Neural cell (in vitro differentiated cells): ENCODE data around the gene DLG2. TPM values are rescaled to one million over a fixed set of nuclear protein-coding genes. Genes with fewer than 3 reads are reported as not detected.

Source experiments
- H2AFZ ChIP-seq: fragments of 200-600, 300-800 bp; sonication (generic), shearing (Covaris generic); 2 replicates; pipeline ENCODE4 v1.6.0; 2014; ENCODE audit warnings: low read depth, mild to moderate bottlenecking, antibody characterized with exemption, low read length, moderate library complexity
- H3F3A ChIP-seq: fragments of 200-600 bp; shearing (Covaris generic); 2 replicates; pipeline ENCODE4 v1.6.1; 2016; ENCODE audit warnings: mild to moderate bottlenecking, moderate library complexity, mixed read lengths, antibody characterized with exemption, low read length; ENCODE audit not compliant: insufficient read depth, poor library complexity, severe bottlenecking
- H3K27ac ChIP-seq: fragments of 200-600, 300-800 bp; sonication (generic), shearing (Covaris generic); 2 replicates; pipeline ENCODE4 v1.5.1; 2014; ENCODE audit warnings: mild to moderate bottlenecking, low read length, moderate library complexity
- H3K27me3 ChIP-seq: fragments of 300-800, 200-600 bp; sonication (generic), shearing (Covaris generic); 2 replicates; pipeline ENCODE4 v1.6.0; 2014; ENCODE audit warnings: mild to moderate bottlenecking, low read depth, low read length, moderate library complexity; ENCODE audit not compliant: insufficient read depth
- H3K36me3 ChIP-seq: fragments of 300-800, 200-600 bp; sonication (generic), shearing (Covaris generic); 2 replicates; pipeline ENCODE4 v1.5.1; 2014; ENCODE audit warnings: mild to moderate bottlenecking, antibody characterized with exemption, low read length, moderate library complexity; ENCODE audit not compliant: insufficient read depth
- H3K4me2 ChIP-seq: fragments of 300-800, 200-600 bp; sonication (generic), shearing (Covaris generic); 2 replicates; pipeline ENCODE4 v1.6.0; 2014; ENCODE audit warnings: mild to moderate bottlenecking, low read length
- H3K4me3 ChIP-seq: fragments of 300-800, 200-600 bp; sonication (generic), shearing (Covaris generic); 2 replicates; pipeline ENCODE4 v1.5.1; 2014; ENCODE audit warnings: mild to moderate bottlenecking, low read length, moderate library complexity
- H3K79me2 ChIP-seq: fragments of 200-600 bp; shearing (Covaris generic); replicated peaks from 2 replicates; pipeline ENCODE4 v1.6.0; 2014; ENCODE audit warnings: mild to moderate bottlenecking, low read length, moderate library complexity; ENCODE audit not compliant: insufficient read depth
- H3K9ac ChIP-seq: fragments of 300-800, 200-600 bp; sonication (generic), shearing (Covaris generic); 2 replicates; pipeline ENCODE4 v1.6.1; 2016; ENCODE audit warnings: mild to moderate bottlenecking, low read length, mixed read lengths
- H3K9me2 ChIP-seq: fragments of 200-600 bp; shearing (Covaris generic); 2 replicates; pipeline ENCODE4 v1.6.1; 2016; ENCODE audit warnings: mild to moderate bottlenecking, low read length, mixed read lengths; ENCODE audit not compliant: insufficient read depth
- H3K9me3 ChIP-seq: fragments of 200-600, 300-800 bp; sonication (generic), shearing (Covaris generic); 2 replicates; pipeline ENCODE4 v1.6.1; 2016; ENCODE audit warnings: mild to moderate bottlenecking, mixed run types, low read length, moderate library complexity, mixed read lengths
- H4K20me1 ChIP-seq: fragments of 200-600 bp; shearing (Covaris generic); 2 replicates; pipeline ENCODE4 v1.6.1; 2016; ENCODE audit warnings: mild to moderate bottlenecking, mixed run types; ENCODE audit not compliant: insufficient read depth
- EP300 ChIP-seq: fragments of 450-650 bp; conservative IDR thresholded peaks from 2 replicates; pipeline ENCODE4 v1.6.1; 2014; ENCODE audit warnings: antibody characterized with exemption, mild to moderate bottlenecking, moderate library complexity; ENCODE audit not compliant: poor library complexity, severe bottlenecking
- EZH2 ChIP-seq: fragments of 200-600, 300-800 bp; shearing (Covaris generic), sonication (generic); IDR thresholded peaks from 2 replicates; pipeline ENCODE4 v1.6.1; 2014; ENCODE audit warnings: antibody characterized with exemption, low read length, borderline replicate concordance, mild to moderate bottlenecking; ENCODE audit not compliant: insufficient read depth, poor library complexity, severe bottlenecking
- MXI1 ChIP-seq: fragments of 450-650 bp; conservative IDR thresholded peaks from 2 replicates; pipeline ENCODE4 v1.6.1; 2014; ENCODE audit warnings: antibody characterized with exemption, mild to moderate bottlenecking; ENCODE audit not compliant: poor library complexity, severe bottlenecking
- POLR2AphosphoS5 ChIP-seq: IDR thresholded peaks from 2 replicates; pipeline ENCODE4 v1.6.1; 2012
- RAD21 ChIP-seq: fragments of 450-650 bp; conservative IDR thresholded peaks from 2 replicates; pipeline ENCODE4 v1.6.1; 2014; ENCODE audit warnings: antibody characterized with exemption, mild to moderate bottlenecking, moderate library complexity
- SMC3 ChIP-seq: fragments of 450-650 bp; conservative IDR thresholded peaks from 2 replicates; pipeline ENCODE4 v1.6.1; 2014; ENCODE audit warnings: antibody characterized with exemption, mild to moderate bottlenecking, moderate library complexity; ENCODE audit not compliant: poor library complexity
- TAF1 ChIP-seq: IDR thresholded peaks from 2 replicates; pipeline ENCODE4 v1.6.1; 2012; ENCODE audit warnings: low read depth
- polyA plus RNA-seq: library from polyadenylated mRNA; depleted of rRNA; stranded (reverse); fragments of >200 nt; gene quantifications from 2 replicates; pipeline ENCODE4 v1.2.3, GENCODE V29; 2014
- TF ChIP-seq, protein P1 (sequence below): fragments of 450-650 bp; IDR thresholded peaks from 2 replicates; pipeline ENCODE4 v1.5.1; 2014; ENCODE audit warnings: antibody characterized with exemption, mild to moderate bottlenecking, moderate library complexity; ENCODE audit not compliant: poor library complexity, severe bottlenecking
- TF ChIP-seq, protein P2 (sequence below): IDR thresholded peaks from 2 replicates; pipeline ENCODE4 v1.6.1; 2012; ENCODE audit warnings: borderline replicate concordance

Gene DLG2
- polyA plus RNA-seq, 1 donor from 2014 or later = 179 TPM

DNA sequence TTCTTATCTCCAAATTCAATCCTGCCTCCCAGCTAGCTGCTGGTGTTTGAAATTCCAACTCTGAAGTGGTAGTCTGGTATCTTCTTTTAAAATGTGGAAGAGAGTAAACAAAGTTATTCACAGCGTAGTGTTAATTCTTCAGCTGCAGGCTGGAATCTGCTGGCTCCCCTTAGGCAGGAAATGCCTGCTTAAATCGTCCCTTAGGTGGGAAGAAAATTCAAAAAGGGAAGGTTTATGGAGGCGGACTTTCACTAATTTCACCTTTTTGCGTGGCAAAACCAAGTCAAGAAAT lies 1901.9 kb downstream of the DLG2 start:
- Histone ChIP-seq H3K9ac (peak overlapping the region; percentile 13), H3K4me3 (peak overlapping the region; percentile 30), H3K9me2 (no peaks in the 10 kb centered on the region), H3K79me2 (no peaks in the 10 kb centered on the region), H3K27me3 (no peaks in the 10 kb centered on the region), H3K27ac (peak overlapping the region; percentile 19), H4K20me1 (no peaks in the 10 kb centered on the region), H2AFZ (no peak overlapping the region), H3K9me3 (no peaks in the 10 kb centered on the region), H3F3A (no peaks in the 10 kb centered on the region), H3K36me3 (no peaks in the 10 kb centered on the region), H3K4me2 (peak overlapping the region; percentile 48)
- TF ChIP-seq MXI1 (no peak), TAF1 (no peak), RAD21 (no peak), EZH2 (no peak), EP300 (no peak), SMC3 (no peak), POLR2AphosphoS5 (no peak)
- TF ChIP-seq, protein P1, sequence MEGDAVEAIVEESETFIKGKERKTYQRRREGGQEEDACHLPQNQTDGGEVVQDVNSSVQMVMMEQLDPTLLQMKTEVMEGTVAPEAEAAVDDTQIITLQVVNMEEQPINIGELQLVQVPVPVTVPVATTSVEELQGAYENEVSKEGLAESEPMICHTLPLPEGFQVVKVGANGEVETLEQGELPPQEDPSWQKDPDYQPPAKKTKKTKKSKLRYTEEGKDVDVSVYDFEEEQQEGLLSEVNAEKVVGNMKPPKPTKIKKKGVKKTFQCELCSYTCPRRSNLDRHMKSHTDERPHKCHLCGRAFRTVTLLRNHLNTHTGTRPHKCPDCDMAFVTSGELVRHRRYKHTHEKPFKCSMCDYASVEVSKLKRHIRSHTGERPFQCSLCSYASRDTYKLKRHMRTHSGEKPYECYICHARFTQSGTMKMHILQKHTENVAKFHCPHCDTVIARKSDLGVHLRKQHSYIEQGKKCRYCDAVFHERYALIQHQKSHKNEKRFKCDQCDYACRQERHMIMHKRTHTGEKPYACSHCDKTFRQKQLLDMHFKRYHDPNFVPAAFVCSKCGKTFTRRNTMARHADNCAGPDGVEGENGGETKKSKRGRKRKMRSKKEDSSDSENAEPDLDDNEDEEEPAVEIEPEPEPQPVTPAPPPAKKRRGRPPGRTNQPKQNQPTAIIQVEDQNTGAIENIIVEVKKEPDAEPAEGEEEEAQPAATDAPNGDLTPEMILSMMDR = no peak
- TF ChIP-seq, protein P2, sequence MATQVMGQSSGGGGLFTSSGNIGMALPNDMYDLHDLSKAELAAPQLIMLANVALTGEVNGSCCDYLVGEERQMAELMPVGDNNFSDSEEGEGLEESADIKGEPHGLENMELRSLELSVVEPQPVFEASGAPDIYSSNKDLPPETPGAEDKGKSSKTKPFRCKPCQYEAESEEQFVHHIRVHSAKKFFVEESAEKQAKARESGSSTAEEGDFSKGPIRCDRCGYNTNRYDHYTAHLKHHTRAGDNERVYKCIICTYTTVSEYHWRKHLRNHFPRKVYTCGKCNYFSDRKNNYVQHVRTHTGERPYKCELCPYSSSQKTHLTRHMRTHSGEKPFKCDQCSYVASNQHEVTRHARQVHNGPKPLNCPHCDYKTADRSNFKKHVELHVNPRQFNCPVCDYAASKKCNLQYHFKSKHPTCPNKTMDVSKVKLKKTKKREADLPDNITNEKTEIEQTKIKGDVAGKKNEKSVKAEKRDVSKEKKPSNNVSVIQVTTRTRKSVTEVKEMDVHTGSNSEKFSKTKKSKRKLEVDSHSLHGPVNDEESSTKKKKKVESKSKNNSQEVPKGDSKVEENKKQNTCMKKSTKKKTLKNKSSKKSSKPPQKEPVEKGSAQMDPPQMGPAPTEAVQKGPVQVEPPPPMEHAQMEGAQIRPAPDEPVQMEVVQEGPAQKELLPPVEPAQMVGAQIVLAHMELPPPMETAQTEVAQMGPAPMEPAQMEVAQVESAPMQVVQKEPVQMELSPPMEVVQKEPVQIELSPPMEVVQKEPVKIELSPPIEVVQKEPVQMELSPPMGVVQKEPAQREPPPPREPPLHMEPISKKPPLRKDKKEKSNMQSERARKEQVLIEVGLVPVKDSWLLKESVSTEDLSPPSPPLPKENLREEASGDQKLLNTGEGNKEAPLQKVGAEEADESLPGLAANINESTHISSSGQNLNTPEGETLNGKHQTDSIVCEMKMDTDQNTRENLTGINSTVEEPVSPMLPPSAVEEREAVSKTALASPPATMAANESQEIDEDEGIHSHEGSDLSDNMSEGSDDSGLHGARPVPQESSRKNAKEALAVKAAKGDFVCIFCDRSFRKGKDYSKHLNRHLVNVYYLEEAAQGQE = no peak

DNA sequence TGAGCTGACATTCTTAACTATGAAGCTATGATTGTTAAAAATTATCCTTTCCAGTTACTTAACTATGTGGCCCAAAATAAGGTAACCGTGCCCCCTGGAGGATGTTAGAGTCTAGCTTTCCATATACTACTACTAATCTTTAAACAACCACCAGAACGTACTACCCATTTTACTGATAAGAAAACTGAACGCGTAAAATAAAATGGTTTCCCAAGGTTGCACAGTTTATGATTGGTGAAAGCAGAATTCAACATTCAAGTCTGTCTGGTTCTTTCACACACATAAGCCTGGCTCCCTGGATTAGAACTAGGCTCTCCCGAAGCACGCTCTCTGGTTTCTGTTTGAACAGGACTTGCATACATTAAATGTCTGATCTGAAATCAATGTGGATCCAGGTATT lies 1903.1 kb downstream of the DLG2 start:
- H3K36me3 ChIP-seq = no peaks in the 10 kb centered on the region
- H2AFZ ChIP-seq = no peak overlapping the region
- peak overlapping the region; percentile 13 for H3K27ac ChIP-seq
- TF ChIP-seq POLR2AphosphoS5 = no peak
- peak; percentile 61 for TF ChIP-seq RAD21
- TF ChIP-seq MXI1 = no peak
- no peak for TF ChIP-seq TAF1
- no peak for TF ChIP-seq EP300
- TF ChIP-seq SMC3 = peak; percentile 57
- no peak for TF ChIP-seq EZH2
- TF ChIP-seq, protein P1 = peak; percentile 51
- H3K4me2 ChIP-seq = no peak overlapping the region
- H3K79me2 ChIP-seq = no peaks in the 10 kb centered on the region
- no peak overlapping the region for H3K9ac ChIP-seq
- H3K9me3 ChIP-seq = no peaks in the 10 kb centered on the region
- H3K9me2 ChIP-seq = no peaks in the 10 kb centered on the region
- H3F3A ChIP-seq = no peaks in the 10 kb centered on the region
- no peaks in the 10 kb centered on the region for H4K20me1 ChIP-seq
- no peak overlapping the region for H3K4me3 ChIP-seq
- no peaks in the 10 kb centered on the region for H3K27me3 ChIP-seq
